GM21723 (cell line): ENCODE data around the gene COL7A1.
"Not testable (repeated sequence)": the region's sequence is repeated elsewhere in the genome, so short reads cannot be mapped to it uniquely, and the experiment has no call there.

Experiments used
- ATAC-seq: cut with Tn5 transposase; IDR thresholded peaks from one replicate; pipeline ENCODE4 v1.9.1; 2021; ENCODE audit warnings: mild to moderate bottlenecking, moderate library complexity; ENCODE audit not compliant: unreplicated experiment

The COL7A1 gene

GRCh38 chr3:48546203-48546829 lies 48.8 kb downstream of the COL7A1 start:
- ATAC-seq = no peak

- no peak for ATAC-seq
Measured at GRCh38 chr3:48544141-48544540, 51.0 kb downstream of the COL7A1 start.

DNA sequence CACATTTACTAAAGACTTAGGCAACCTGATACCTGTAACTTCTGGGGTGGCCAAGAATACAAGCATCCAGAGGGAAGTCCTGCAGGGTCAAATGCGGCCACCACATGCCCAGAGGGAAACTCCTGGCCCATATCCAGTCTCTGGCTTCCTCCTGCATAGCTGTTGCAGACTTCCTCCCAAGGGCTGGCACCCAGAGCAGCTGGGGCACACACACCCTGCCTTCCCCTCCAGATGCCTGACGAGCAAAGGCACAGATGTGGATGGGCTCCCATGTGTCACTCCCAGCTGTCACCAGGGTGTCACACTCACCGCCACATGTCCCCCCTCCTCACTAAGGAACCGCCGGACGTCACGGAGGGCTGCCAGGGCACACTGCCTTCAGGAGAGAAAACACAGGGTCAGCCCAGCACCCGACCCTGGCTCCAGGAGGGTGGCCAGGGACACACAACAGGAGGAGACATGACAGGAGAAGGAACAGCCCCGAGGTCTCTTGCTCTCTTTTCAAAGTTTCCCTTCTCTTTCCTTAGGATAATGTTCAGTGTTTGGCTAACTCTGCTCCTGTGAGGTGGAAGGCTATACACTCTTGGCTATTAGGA lies 51.8 kb downstream of the COL7A1 start:
- ATAC-seq = no peak

- ATAC-seq = no peak
Measured at GRCh38 chr3:48538451-48538850, 56.7 kb downstream of the COL7A1 start.

GRCh38 chr3:48536785-48537184 lies 58.3 kb downstream of the COL7A1 start:
- ATAC-seq = no peak

GRCh38 chr3:48536116-48536515 lies 59.0 kb downstream of the COL7A1 start:
- ATAC-seq = no peak

DNA sequence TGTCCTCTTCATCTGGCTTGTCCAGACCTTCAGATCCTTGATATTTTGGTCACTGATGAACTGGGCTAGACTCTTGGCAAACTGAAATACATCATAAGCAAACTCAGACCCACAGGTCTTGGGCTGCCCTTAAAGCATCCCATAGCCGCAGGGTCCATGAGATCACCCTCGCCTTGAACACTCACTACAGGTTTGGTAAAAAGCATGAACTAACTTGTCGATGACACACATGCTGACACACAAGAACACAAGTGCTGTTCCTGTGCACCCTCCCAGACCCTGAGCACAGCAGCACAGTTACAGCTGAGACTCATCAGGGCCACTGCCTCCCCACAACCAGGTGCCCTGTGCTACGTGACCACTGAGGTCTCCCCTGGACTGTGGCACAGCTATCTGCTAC lies 59.6 kb downstream of the COL7A1 start:
- no peak for ATAC-seq

- no peak for ATAC-seq
Measured at GRCh38 chr3:48532977-48533337, 62.2 kb downstream of the COL7A1 start.

GRCh38 chr3:48532271-48532976 lies 62.7 kb downstream of the COL7A1 start:
- ATAC-seq = no peak

DNA sequence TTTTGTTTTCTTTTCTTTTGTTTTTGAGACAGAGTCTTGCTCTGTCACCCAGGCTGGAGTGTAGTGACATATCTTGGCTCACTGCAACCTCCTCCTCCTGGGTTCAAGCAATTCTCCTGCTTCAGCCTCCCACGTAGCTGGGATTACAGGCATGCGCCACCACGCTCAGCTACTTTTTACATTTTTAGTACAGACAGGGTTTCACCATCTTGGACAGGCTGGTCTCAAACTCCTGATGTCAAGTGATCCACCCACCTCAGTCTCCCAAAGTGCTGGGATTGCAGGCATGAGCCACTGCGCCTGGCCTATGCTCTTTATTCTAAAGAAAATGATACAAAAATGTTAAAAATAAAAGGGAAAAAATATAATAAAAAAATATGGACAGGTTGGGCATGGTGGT lies 64.4 kb downstream of the COL7A1 start:
- not testable (repeated sequence) for ATAC-seq

DNA sequence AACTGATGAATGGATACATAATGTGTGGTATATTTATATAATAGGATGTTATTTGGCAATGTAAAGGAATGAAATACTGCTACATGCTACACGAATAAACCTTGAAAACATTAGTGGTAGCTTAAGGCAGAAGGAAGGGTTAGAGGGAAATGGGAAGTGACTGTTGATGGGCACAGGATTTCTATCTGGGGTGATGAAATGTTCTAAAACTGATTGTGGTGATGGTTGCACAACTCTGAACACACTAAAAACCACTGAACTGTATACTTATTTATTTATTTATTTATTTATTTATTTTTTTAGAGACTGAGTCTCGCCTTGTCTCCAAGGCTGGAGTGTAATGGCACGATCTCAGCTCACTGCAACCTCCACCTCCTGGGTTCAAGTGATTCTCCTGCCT lies 66.4 kb downstream of the COL7A1 start:
- no peak for ATAC-seq

DNA sequence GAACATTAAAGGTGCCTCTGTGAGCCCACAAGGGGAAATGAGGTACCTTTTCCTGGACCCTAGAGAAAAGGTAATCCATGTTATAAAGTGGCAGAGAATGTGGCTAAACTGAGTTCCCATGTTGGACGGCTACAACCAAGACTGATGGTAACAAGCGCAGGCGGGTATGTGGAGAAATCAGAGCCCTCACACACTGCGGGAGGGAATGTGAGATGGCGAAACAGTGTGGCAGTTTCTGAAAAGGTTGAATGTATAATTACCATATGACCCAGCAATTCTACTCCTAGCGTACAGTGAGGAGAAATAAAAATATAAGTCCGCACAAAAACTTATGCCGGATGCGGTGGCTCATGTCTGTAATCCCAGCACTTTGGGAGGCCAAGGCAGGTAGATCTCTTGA lies 67.1 kb downstream of the COL7A1 start:
- no peak for ATAC-seq

GRCh38 chr3:48524970-48525369 lies 70.2 kb downstream of the COL7A1 start:
- no peak for ATAC-seq

DNA sequence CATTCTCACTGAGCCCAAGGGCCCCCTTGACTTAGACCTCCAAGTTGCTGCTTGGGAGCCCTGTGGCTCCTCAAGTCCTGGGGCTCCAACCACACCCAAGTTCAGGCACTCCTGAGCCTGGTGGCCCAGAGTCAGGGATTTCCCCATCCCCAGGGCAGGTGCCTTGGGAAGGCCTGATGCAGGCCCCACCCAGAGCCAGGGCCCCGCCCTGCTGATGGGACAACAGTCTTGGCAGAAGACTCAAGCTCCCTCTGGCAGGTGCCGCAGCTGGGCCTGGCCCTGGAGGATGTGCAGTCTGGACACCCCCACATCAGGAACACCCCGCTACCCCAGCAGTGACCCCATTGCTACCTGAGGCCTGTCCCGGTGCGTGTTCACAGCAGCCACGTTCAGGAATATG lies 73.5 kb downstream of the COL7A1 start:
- ATAC-seq = no peak

DNA sequence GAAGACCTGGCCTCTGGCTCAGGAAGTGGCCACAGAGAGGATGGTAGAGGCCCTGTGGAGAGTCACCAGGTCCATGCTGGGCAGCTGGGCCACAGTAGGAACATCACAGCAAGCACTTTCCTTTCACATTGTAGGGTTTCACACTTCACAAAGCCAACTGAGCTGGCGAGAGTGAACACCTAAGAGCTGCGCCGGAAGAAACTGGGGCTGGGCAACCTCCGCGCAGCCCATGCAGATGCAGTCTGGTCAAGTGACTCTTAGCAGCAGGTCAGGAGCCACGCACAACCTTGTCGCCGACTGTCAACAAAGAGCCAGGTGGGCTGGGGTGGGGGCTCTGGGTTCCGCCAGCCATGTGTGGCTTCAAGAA lies 75.9 kb downstream of the COL7A1 start:
- ATAC-seq = no peak

GRCh38 chr3:48518638-48519276 lies 76.4 kb downstream of the COL7A1 start:
- ATAC-seq = no peak

- no peak for ATAC-seq
Measured at GRCh38 chr3:48518069-48518468, 77.1 kb downstream of the COL7A1 start.

DNA sequence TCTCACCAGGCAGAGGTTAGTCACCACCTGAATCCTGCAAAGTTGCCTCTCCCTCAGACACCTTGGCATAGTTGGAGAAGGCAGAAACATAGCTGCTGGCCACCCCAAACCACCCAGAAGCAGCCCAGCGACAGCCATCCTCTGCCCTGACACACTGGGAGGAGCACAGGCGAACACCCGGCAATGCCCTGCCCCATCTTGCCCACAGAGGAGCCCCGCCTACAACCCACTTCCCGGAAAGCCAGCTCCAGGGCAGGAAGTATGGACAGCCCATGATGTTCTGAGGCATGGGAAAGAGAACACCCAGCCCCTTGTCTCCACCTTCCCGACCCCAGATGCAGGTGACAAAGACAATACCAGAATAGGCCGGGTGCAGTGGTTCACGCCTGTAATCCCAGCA lies 78.6 kb downstream of the COL7A1 start:
- no peak for ATAC-seq

DNA sequence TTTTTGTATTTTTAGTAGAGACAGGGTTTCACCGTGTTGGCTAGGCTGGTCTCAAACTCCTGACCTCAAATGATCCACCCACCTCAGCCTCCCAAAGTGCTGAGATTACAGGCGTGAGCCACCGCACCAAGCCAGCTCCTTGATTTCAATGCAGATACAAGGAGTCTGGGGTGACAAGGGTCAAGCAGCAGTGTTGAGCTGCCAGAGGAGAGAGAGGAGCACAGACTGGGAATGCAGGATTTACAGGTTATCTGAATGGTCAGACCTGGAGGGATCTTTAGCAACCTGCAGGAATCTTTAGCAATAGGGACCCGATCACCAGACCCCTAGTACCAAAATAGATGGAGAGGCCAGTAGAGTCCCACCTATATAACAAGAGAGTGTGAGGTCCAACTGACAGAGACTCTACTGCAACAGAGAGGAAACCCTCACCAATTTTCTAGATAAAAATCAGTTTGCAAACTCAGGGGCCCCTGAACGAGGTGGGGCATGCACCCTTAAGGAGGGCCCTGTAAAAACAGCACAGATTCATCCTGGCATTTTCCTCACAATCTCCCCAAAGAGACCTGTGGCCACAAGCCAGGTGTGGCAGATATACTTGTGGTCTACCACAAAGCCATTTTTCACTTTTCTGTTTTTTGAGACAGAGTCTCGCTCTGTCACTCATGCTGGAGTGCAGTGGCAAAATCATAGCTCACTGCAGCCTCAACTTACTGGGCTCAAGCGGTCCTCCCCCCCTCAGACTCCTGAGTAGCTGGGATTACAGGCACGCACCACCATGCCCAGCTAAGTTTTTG lies 80.5 kb downstream of the COL7A1 start:
- ATAC-seq = no peak
